Measurements from ENCODE around the gene EFCAB8. TPM values are rescaled to one million over a fixed set of nuclear protein-coding genes. Genes with fewer than 3 reads are reported as not detected.

EFCAB8 gene, protein sequence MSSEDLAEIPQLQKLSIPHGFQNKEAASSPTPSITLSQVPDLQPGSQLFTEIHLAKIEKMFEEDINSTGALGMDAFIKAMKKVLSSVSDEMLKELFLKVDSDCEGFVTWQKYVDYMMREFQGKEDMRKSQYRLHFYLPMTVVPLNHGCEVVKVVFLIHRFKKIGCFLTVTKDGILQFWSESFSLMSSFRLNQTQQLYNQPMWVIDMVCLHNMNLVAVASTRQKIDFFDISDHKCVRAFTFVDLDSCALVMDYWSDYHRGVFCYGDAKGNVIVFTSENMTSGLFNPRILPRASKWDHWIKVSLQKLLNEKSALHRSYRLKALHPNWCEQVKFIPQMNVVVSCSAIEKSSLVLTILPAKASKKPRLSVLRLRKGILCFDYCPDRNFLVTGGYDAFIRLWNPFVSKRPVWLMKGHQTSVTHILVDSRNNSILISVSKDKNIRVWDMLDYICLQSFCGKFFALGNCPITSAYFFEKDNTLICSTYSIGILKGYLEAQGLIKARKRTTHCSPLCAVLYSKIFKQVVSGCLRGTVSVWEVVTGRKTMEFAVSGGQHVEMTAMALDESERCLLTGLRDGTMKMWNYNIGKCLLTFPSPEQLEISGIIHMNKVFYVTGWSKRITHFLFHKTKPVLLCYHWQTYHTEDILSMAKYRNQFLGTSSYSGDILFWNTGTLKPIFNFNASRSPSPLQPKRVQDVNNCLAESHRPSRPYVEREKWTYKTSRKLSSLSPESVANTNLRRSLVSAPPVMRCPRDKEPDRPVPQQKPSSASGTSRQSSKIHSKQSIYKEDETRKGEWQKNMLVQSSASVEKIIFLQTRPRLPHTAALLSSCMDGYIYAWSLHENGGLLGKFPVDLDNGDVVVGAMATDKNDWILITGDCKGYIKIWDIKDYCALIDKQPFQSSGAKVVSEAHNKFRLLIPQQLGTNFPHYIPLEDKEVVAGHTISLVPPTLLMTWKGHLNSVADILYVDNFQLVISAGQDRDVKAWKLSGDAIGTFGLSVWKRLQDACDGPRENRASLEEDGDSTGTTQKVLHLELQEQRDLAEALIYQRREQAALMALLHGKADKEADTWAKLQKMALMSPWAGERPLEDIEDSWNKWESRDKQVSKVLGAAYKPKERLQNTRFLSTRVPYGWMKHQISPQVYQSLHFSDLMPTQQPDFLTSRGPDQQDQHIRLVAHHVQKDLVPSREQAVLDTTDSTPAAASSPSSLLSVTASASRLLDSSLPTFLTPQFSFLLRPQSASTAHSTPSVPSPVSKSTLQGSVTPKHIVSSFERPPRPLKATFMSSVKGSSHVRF
- 0.32 and 1.3 TPM in 2 replicates for total RNA-seq

DNA sequence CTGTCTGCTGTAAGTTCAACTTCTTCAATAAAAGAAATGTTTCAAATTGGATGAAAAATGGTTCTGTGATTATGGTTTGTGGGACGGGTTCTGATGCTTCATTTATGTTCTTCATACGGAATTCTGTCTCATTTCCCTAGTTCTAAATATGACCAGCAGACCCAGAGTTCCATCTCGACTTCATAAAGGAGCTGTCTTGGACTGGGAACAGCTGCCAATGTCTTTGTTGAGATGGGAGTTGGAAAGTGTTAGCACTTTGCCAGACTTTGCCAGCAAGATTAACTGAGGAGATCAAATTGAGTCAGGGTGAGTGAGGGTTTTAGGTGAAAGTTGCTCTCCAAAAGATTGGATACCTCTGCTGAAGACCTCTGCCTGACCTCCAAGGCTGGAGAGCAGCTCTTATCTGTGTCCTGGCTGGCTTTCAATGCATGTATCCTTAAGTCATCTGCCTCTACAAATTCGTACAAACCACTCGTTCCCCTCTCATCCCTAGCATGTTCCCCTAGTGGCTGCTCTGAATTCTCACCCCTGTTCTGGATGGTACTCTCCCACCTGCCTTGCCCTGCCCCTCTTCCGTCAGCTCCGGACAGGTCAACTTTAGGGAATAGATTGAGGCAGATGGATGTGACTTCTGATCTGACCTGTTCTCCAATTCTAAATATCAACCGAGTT lies at the start of gene EFCAB8:
EFCAB8 (plus strand) TSS at position 223 of the 672 bp plus-strand sequence. CDS start 4,870 bp downstream, outside the sequence.
- DNase-seq (ENCODE audit: low read depth): no peak
- no peak within 1 kb of the TSS for H3K4me3 ChIP-seq (ENCODE audit: low read depth, low read length)
- no peak for TF ChIP-seq CTCF (IDR thresholded peaks at IDR 0.05; ENCODE audit: insufficient read depth, low read depth, low read length)

DNA sequence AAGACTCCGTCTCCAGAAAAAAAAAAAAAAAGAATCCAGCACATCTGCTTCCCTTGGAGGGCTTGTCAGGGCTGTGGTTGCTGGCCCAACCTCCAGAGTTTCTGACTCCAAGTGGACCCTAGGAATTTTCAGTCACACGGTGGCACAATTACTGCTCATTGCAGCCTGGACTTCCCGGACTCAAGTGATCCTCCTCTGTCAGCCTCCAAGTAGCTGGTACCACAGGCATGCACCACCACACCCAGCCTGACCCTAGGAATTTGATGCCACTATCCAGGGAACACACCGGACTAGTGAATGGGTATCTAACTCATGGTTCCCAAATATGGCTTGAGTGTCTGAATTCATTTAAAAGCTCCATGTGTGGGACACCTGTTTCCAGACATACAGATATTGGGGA lies 48.8 kb upstream of the EFCAB8 start:
- no peak for TF ChIP-seq CTCF (IDR thresholded peaks at IDR 0.05; ENCODE audit: insufficient read depth, low read depth, low read length)
- no peak overlapping the region for H3K4me3 ChIP-seq (ENCODE audit: low read depth, low read length)
- DNase-seq (ENCODE audit: low read depth): no peak

DNA sequence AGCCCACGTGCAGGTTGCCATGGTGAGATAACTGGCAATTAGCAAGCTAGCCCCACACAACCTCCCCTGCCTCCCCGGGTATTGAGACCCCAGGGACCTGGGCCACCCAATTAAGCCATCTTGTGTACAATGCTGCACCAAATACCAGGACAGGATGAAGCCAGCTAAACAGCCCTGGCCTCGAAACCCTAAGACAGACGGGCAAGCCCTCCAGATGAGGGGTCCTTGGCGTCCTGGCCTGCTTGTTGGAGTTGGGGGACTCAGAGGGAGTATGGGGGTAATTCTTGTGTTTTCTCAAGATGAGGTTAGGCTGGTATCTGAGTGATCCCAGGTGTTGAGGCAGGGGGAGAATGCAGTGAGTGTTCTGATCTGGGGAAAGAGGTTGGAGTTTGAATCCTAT lies 47.8 kb upstream of the EFCAB8 start:
- no peak overlapping the region for H3K4me3 ChIP-seq (ENCODE audit: low read depth, low read length)
- TF ChIP-seq CTCF (IDR thresholded peaks at IDR 0.05; ENCODE audit: insufficient read depth, low read depth, low read length): no peak
- DNase-seq (ENCODE audit: low read depth): no peak

GRCh38 chr20:32811886-32812285 lies 46.8 kb upstream of the EFCAB8 start:
- DNase-seq (ENCODE audit: low read depth): no peak
- no peak overlapping the region for H3K4me3 ChIP-seq (ENCODE audit: low read depth, low read length)
- no peak for TF ChIP-seq CTCF (IDR thresholded peaks at IDR 0.05; ENCODE audit: insufficient read depth, low read depth, low read length)

DNA sequence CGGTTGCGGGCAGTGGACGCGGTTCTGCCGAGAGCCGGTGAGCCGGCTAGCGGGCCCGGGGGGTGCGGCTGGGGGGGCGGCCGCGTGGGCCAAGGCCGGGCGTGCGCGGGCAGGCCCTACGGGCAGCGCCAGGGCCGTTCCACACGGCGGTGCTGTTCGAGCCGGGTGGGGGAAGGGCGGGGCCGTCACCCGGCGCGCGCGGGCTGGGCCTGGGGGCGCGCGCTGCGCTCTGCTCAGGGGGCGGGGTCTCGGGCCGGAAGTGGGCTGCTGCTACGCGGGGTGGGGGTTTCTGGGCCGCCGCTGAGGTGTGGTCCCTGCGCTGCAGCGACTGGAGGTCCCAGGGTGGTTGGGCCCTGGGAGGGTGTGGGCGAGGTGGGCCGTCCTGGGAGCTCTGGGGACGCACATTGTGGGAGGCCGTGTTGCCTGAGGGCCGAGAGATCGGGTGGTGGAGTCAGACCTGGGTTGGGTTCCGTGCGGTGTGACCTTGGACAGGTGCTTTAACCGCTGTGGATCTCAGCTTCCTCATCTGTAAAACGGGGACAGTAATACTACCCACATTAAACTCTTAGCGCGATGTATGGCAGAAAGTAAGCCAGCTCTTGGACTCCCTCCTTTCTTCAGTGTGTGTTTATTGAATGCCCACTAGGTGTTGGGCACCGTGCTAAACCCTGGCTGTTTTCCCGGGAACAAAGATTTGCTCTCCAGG lies 38.6 kb upstream of the EFCAB8 start:
- peak overlapping the region; percentile 92 for H3K4me3 ChIP-seq (ENCODE audit: low read depth, low read length)
- peak; percentile 9 for TF ChIP-seq CTCF (IDR thresholded peaks at IDR 0.05; ENCODE audit: insufficient read depth, low read depth, low read length)
- DNase-seq (ENCODE audit: low read depth): peak; percentile 66

Measured in fibroblast of villous mesenchyme (primary cell).